Activated CD4-positive, alpha-beta memory T cell treated with anti-CD3 and anti-CD28 coated beads for 36 hours (primary cell): ENCODE results near the gene SLC13A3. TPM values are rescaled to one million over a fixed set of nuclear protein-coding genes. Genes with fewer than 3 reads are reported as not detected.
A peak's percentile ranks its signal among the peaks of the same experiment; 100 is the strongest.

Experiments
- CTCF ChIA-PET: fragments of 350-600 bp; sonication (Branson Sonifier 250); formaldehyde crosslinking; loops from one replicate; lab custom pipeline; 2021; ENCODE audit warnings: antibody characterized with exemption, inconsistent platforms; lab: Charles Lee
- POLR2A ChIA-PET: fragments of 350-600 bp; sonication (Branson Sonifier 250); formaldehyde crosslinking; loops from one replicate; lab custom pipeline; 2021; ENCODE audit warnings: antibody characterized with exemption; lab: Charles Lee
- DNase-seq: peaks from one replicate; pipeline ENCODE4 v3.0.0-alpha.2; 2020
- H3K27ac Mint-ChIP-seq: one replicate; pipeline ENCODE4 v1.8.0; 2021; ENCODE audit warnings: mixed read lengths
- H3K27me3 Mint-ChIP-seq: one replicate; pipeline ENCODE4 v1.8.0; 2021; ENCODE audit warnings: mixed read lengths
- H3K36me3 Mint-ChIP-seq: one replicate; pipeline ENCODE4 v1.8.0; 2021; ENCODE audit warnings: mixed read lengths
- H3K4me1 Mint-ChIP-seq: one replicate; pipeline ENCODE4 v1.8.0; 2021; ENCODE audit warnings: low read depth, mixed read lengths
- H3K4me3 Mint-ChIP-seq: one replicate; pipeline ENCODE4 v1.8.0; 2021; ENCODE audit warnings: mild to moderate bottlenecking, mixed read lengths
- H3K9me3 Mint-ChIP-seq: one replicate; pipeline ENCODE4 v1.8.0; 2021; ENCODE audit warnings: mixed read lengths
- intact Hi-C: fragments of 100-400 bp; cut with micrococcal nuclease; formaldehyde crosslinking; loops from one replicate; pipeline ENCODE4 v1.15.1; 2023
- total RNA-seq, 2 experiments: library from RNA; stranded (reverse); gene quantifications; one replicate each; pipeline ENCODE4 v1.2.3, GENCODE V29; 2021

SLC13A3 gene
- under 1 TPM in 1 of 2 experiments, not detected in 1; 0.10 TPM for total RNA-seq

GRCh38 chr20:46651091-46651962, at the start of gene SLC13A3:
Gene SLC13A3 (minus strand): TSS chr20:46651459. CDS start chr20:46651421, 38 bp downstream.
- Mint-ChIP-seq H3K36me3 (no peaks in the 10 kb centered on the region), H3K27ac (no peak within 1 kb of the TSS), H3K4me3 (no peak within 1 kb of the TSS), H3K27me3 (peaks cover 30% of the 10 kb centered on the region), H3K4me1 (no peaks in the 10 kb centered on the region), H3K9me3 (no peaks in the 10 kb centered on the region)
- DNase-seq, result no peak
- intact Hi-C loops, result no loop called here
- CTCF ChIA-PET, result interaction anchor here (0.7 kb wide), 1 partner anchor 61 kb away, joined by 3 read pairs; no protein-coding TSS in a partner anchor
- POLR2A ChIA-PET, result no interaction called here

- intact Hi-C loops, result no loop called here
- ChIA-PET POLR2A (no interaction called here), CTCF (no interaction called here)
- no peak for DNase-seq
- Mint-ChIP-seq H3K36me3 (no peaks in the 10 kb centered on the region), H3K4me1 (no peaks in the 10 kb centered on the region), H3K27ac (no peak overlapping the region), H3K4me3 (no peak overlapping the region), H3K27me3 (peaks cover 31% of the 10 kb centered on the region), H3K9me3 (peaks cover under 1% of the 10 kb centered on the region)
These were observed 49.8 kb upstream of the SLC13A3 start for GRCh38 chr20:46701057-46701456.

- ChIA-PET CTCF (no interaction called here), POLR2A (no interaction called here)
- Mint-ChIP-seq H3K9me3 (no peaks in the 10 kb centered on the region), H3K4me1 (no peaks in the 10 kb centered on the region), H3K27ac (no peak overlapping the region), H3K27me3 (peaks cover 31% of the 10 kb centered on the region), H3K4me3 (no peak overlapping the region), H3K36me3 (no peaks in the 10 kb centered on the region)
- intact Hi-C loops, result no loop called here
- no peak for DNase-seq
These were observed 49.2 kb upstream of the SLC13A3 start for GRCh38 chr20:46700481-46700880.

- intact Hi-C loops, result no loop called here
- H3K4me3 Mint-ChIP-seq, result no peak overlapping the region
- no peak overlapping the region for H3K27ac Mint-ChIP-seq
- peaks cover 26% of the 10 kb centered on the region for H3K27me3 Mint-ChIP-seq
- no peaks in the 10 kb centered on the region for H3K9me3 Mint-ChIP-seq
- POLR2A ChIA-PET, result no interaction called here
- no peaks in the 10 kb centered on the region for H3K4me1 Mint-ChIP-seq
- CTCF ChIA-PET, result interaction anchor here (0.7 to 1.3 kb wide), 2 partner anchors 10 to 181 kb away, joined by 3 to 6 read pairs; partner anchors contain the start of gene TP53RK
- no peaks in the 10 kb centered on the region for H3K36me3 Mint-ChIP-seq
- DNase-seq, result no peak
These were observed 48.5 kb upstream of the SLC13A3 start for GRCh38 chr20:46699651-46700359.

GRCh38 chr20:46698788-46699187, 47.5 kb upstream of the SLC13A3 start:
- H3K36me3 Mint-ChIP-seq, result no peaks in the 10 kb centered on the region
- H3K9me3 Mint-ChIP-seq, result no peaks in the 10 kb centered on the region
- POLR2A ChIA-PET, result no interaction called here
- intact Hi-C loops, result no loop called here
- H3K4me3 Mint-ChIP-seq, result no peak overlapping the region
- DNase-seq, result no peak
- H3K27me3 Mint-ChIP-seq, result peaks cover 20% of the 10 kb centered on the region
- no peak overlapping the region for H3K27ac Mint-ChIP-seq
- H3K4me1 Mint-ChIP-seq, result peaks cover 3% of the 10 kb centered on the region
- CTCF ChIA-PET, result interaction anchor here (1.3 kb wide), 1 partner anchor 9 kb away, joined by 6 read pairs; the partner anchor contains the start of gene TP53RK

GRCh38 chr20:46696791-46697279, 45.6 kb upstream of the SLC13A3 start:
- ChIA-PET CTCF (interaction anchor here (0.6 kb wide), 1 partner anchor 548 kb away, joined by 3 read pairs; no protein-coding TSS in a partner anchor), POLR2A (no interaction called here)
- Mint-ChIP-seq H3K27ac (no peak overlapping the region), H3K9me3 (no peaks in the 10 kb centered on the region), H3K4me1 (peaks cover 3% of the 10 kb centered on the region), H3K27me3 (peaks cover 13% of the 10 kb centered on the region), H3K4me3 (no peak overlapping the region), H3K36me3 (no peaks in the 10 kb centered on the region)
- no peak for DNase-seq
- intact Hi-C loops, result no loop called here

GRCh38 chr20:46695892-46696291, 44.6 kb upstream of the SLC13A3 start:
- H3K27ac Mint-ChIP-seq, result no peak overlapping the region
- CTCF ChIA-PET, result interaction anchor here (3.6 kb wide), 1 partner anchor 13 kb away, joined by 10 read pairs; no protein-coding TSS in a partner anchor
- POLR2A ChIA-PET, result no interaction called here
- intact Hi-C loops, result no loop called here
- H3K27me3 Mint-ChIP-seq, result peaks cover 13% of the 10 kb centered on the region
- no peaks in the 10 kb centered on the region for H3K36me3 Mint-ChIP-seq
- H3K4me3 Mint-ChIP-seq, result no peak overlapping the region
- no peaks in the 10 kb centered on the region for H3K9me3 Mint-ChIP-seq
- H3K4me1 Mint-ChIP-seq, result peaks cover 3% of the 10 kb centered on the region
- no peak for DNase-seq

GRCh38 chr20:46694484-46694883, 43.2 kb upstream of the SLC13A3 start:
- intact Hi-C loops, result no loop called here
- H3K9me3 Mint-ChIP-seq, result no peaks in the 10 kb centered on the region
- H3K4me1 Mint-ChIP-seq, result peaks cover 8% of the 10 kb centered on the region
- H3K36me3 Mint-ChIP-seq, result no peaks in the 10 kb centered on the region
- POLR2A ChIA-PET, result no interaction called here
- CTCF ChIA-PET, result interaction anchor here (0.5 to 3.6 kb wide), 5 partner anchors 9 to 690 kb away, joined by 3 to 10 read pairs (median 3); no protein-coding TSS in a partner anchor
- DNase-seq, result no peak
- no peak overlapping the region for H3K4me3 Mint-ChIP-seq
- H3K27me3 Mint-ChIP-seq, result peaks cover 4% of the 10 kb centered on the region
- no peak overlapping the region for H3K27ac Mint-ChIP-seq

GRCh38 chr20:46691196-46691595, 39.9 kb upstream of the SLC13A3 start:
- Mint-ChIP-seq H3K27ac (no peak overlapping the region), H3K27me3 (no peaks in the 10 kb centered on the region), H3K4me3 (no peak overlapping the region), H3K4me1 (peaks cover 29% of the 10 kb centered on the region), H3K9me3 (no peaks in the 10 kb centered on the region), H3K36me3 (peaks cover 5% of the 10 kb centered on the region)
- CTCF ChIA-PET, result no interaction called here
- POLR2A ChIA-PET, result no interaction called here
- no peak for DNase-seq
- intact Hi-C loops, result no loop called here

GRCh38 chr20:46690219-46691106, 39.2 kb upstream of the SLC13A3 start:
- Mint-ChIP-seq H3K9me3 (no peaks in the 10 kb centered on the region), H3K4me3 (peak overlapping the region; percentile 36), H3K27ac (peak overlapping the region; percentile 20), H3K36me3 (peaks cover 10% of the 10 kb centered on the region), H3K27me3 (no peaks in the 10 kb centered on the region), H3K4me1 (peaks cover 35% of the 10 kb centered on the region)
- ChIA-PET POLR2A (interaction anchor here (2.1 kb wide), 1 partner anchor 146 kb away, joined by 7 read pairs; no protein-coding TSS in a partner anchor), CTCF (interaction anchor here (0.6 to 2.1 kb wide), 4 partner anchors 9 to 894 kb away, joined by 3 to 8 read pairs (median 4); no protein-coding TSS in a partner anchor)
- no peak for DNase-seq
- intact Hi-C loops, result no loop called here

GRCh38 chr20:46689754-46690085, 38.5 kb upstream of the SLC13A3 start:
- intact Hi-C loops, result loop anchor here (2.0 kb wide), 3 partner anchors 145 to 283 kb away; partner anchors contain the start of genes ELMO2 and ZNF334
- peaks cover 14% of the 10 kb centered on the region for H3K36me3 Mint-ChIP-seq
- H3K4me1 Mint-ChIP-seq, result peaks cover 39% of the 10 kb centered on the region
- DNase-seq, result no peak
- no peaks in the 10 kb centered on the region for H3K27me3 Mint-ChIP-seq
- peak overlapping the region; percentile 96 for H3K4me3 Mint-ChIP-seq
- POLR2A ChIA-PET, result interaction anchor here (1.0 to 2.1 kb wide), 3 partner anchors 139 to 283 kb away, joined by 3 to 7 read pairs (median 3); partner anchors contain the start of genes ELMO2 and OCSTAMP
- CTCF ChIA-PET, result interaction anchor here (0.6 to 2.1 kb wide), 5 partner anchors 9 to 702 kb away, joined by 3 to 8 read pairs (median 4); no protein-coding TSS in a partner anchor
- H3K9me3 Mint-ChIP-seq, result no peaks in the 10 kb centered on the region
- peak overlapping the region; percentile 97 for H3K27ac Mint-ChIP-seq
